Right cardiac atrium (tissue), 5 donors: ENCODE measurements around the gene CD300E. TPM values are rescaled to one million over a fixed set of nuclear protein-coding genes. Genes with fewer than 3 reads are reported as not detected.
A peak's percentile ranks its signal among the peaks of the same experiment; 100 is the strongest.

Experiments
- ATAC-seq, 2 donors: fragments of 200-7000 bp; cut with Tn5 transposase; one replicate each; pipeline versions ENCODE4 v1.8.0 to v1.9.1; 2020; ENCODE audit warnings: moderate library complexity in 2 of 2, mild to moderate bottlenecking in 1 of 2
- DNase-seq, 3 donors: peaks; one replicate each; pipeline ENCODE4 v3.0.0-alpha.2; 2020
- H3K27ac ChIP-seq: one replicate; pipeline ENCODE4 v1.5.1; 2013; ENCODE audit warnings: mild to moderate bottlenecking, low read length, control low read depth, moderate library complexity
- H3K27me3 ChIP-seq: one replicate; pipeline ENCODE4 v1.6.1; 2013; ENCODE audit not compliant: control insufficient read depth, insufficient read depth
- H3K4me1 ChIP-seq: one replicate; pipeline ENCODE4 v1.6.1; 2013; ENCODE audit warnings: low read length; ENCODE audit not compliant: control insufficient read depth, insufficient read depth
- H3K4me3 ChIP-seq: one replicate; pipeline ENCODE4 v1.5.1; 2013; ENCODE audit warnings: low read length, control low read depth
- H3K9me3 ChIP-seq: one replicate; pipeline ENCODE4 v1.6.1; 2013; ENCODE audit warnings: low read length; ENCODE audit not compliant: control insufficient read depth
- WGBS: extraction: QIAGEN DNeasy Blood & Tissue Kit; methylation state at CpG from one replicate; pipeline ENCODE4 v1.1.7; 2013; 5-methylcytosine and 5-hydroxymethylcytosine counted together
- intact Hi-C, 4 donors: fragments of 100-400 bp; cut with DNase I; formaldehyde crosslinking; loops; one replicate each; pipeline versions ENCODE4 v1.11.0 to v1.14.0; 2022 to 2023
- polyA plus RNA-seq: library from polyadenylated mRNA; stranded (reverse); fragments of 200-250 nt; gene quantifications from one replicate; pipeline ENCODE4 v1.2.3, GENCODE V29; 2013
- total RNA-seq, 4 donors: library from RNA; stranded (reverse); fragmentation: NEBNext Ultra II Directional; extraction: Animal tissue kit (Norgen Biotek cat#: 25700); gene quantifications; one replicate each; pipeline ENCODE4 v1.2.1, GENCODE V29; 2021
- donor health status: healthy with polysubstance abuse.
- donor health status: DM: no; HTN: yes; CAD: no.
- donor health status: DM: no; HTN: no; CAD: no.
- donor health status: DM: no; HTN: yes; CAD: no; lungs with severe emphysema.
- donor health status: DM: yes; HTN: yes; CAD: no.

CD300E gene
- total and polyA plus RNA-seq, 5 donors: 0.38 to 0.94 (median 0.59) TPM

- H3K4me1 ChIP-seq: no peaks in the 10 kb centered on the region
- H3K9me3 ChIP-seq: no peaks in the 10 kb centered on the region
- 92% methylated on average over 3 of the region's 3 CpGs for WGBS
- no peak for ATAC-seq
- no peak overlapping the region for H3K27ac ChIP-seq
- DNase-seq: no peak
- H3K27me3 ChIP-seq: no peaks in the 10 kb centered on the region
- H3K4me3 ChIP-seq: no peak overlapping the region
- intact Hi-C loops: no loop called here
Observed at GRCh38 chr17:74608511-74608910, 15.0 kb downstream of the CD300E start.

DNA sequence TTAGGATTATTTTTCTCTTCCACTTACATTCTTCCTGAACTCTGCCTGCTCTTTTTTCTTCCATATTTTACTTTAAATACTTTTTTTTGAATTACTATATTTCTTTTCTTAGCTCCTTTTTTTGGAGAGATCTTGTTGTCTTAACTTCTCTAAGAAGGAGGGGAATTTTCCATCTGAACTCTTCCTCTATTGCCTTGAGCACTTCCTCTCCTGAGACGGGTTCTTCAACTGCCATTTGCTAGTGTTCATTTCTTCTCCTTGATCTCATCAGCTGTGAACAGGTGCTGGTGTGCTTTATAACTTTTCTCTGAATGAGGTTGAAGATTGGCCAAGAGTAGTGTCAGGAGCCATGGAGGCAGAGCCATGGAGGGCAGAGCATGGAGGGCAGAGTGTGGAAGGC, 16.3 kb downstream of the CD300E start:
- H3K27me3 ChIP-seq: no peaks in the 10 kb centered on the region
- intact Hi-C loops: no loop called here
- WGBS: 58% methylated on average over 1 of the region's 1 CpG

GRCh38 chr17:74606050-74606449, 17.5 kb downstream of the CD300E start:
- intact Hi-C loops: no loop called here

More for the DNA sequence above, 16.3 kb downstream of the CD300E start:
- H3K4me3 ChIP-seq: no peak overlapping the region
- DNase-seq (no peak), ATAC-seq (no peak)
- H3K27ac ChIP-seq: no peak overlapping the region
- no peaks in the 10 kb centered on the region for H3K4me1 ChIP-seq
- H3K9me3 ChIP-seq: no peaks in the 10 kb centered on the region

GRCh38 chr17:74605361-74605760, 18.2 kb downstream of the CD300E start:
- DNase-seq (peak; percentile 78 to 81 (median 79)), ATAC-seq (peak; percentile 54 to 69)
- intact Hi-C loops: no loop called here
- Histone ChIP-seq H3K27me3 (no peaks in the 10 kb centered on the region), H3K4me1 (no peaks in the 10 kb centered on the region), H3K27ac (no peak overlapping the region), H3K9me3 (no peaks in the 10 kb centered on the region), H3K4me3 (no peak overlapping the region)
- 37% methylated on average over 10 of the region's 10 CpGs for WGBS

More at GRCh38 chr17:74606050-74606449, 17.5 kb downstream of the CD300E start:
- WGBS: 80% methylated on average over 8 of the region's 8 CpGs
- Histone ChIP-seq H3K27ac (no peak overlapping the region), H3K4me3 (no peak overlapping the region), H3K4me1 (no peaks in the 10 kb centered on the region), H3K27me3 (no peaks in the 10 kb centered on the region), H3K9me3 (no peaks in the 10 kb centered on the region)
- no peak for DNase-seq
- ATAC-seq: no peak

GRCh38 chr17:74604761-74605160, 18.8 kb downstream of the CD300E start:
- Histone ChIP-seq H3K27me3 (no peaks in the 10 kb centered on the region), H3K4me1 (no peaks in the 10 kb centered on the region), H3K4me3 (no peak overlapping the region), H3K27ac (no peak overlapping the region), H3K9me3 (no peaks in the 10 kb centered on the region)
- intact Hi-C loops: no loop called here
- DNase-seq (peak in 1 of 3 donors; percentile 36), ATAC-seq (no peak)
- WGBS: 76% methylated on average over 10 of the region's 10 CpGs

GRCh38 chr17:74604200-74604599, 19.3 kb downstream of the CD300E start:
- intact Hi-C loops: no loop called here
- ATAC-seq: no peak
- no peak overlapping the region for H3K27ac ChIP-seq
- WGBS: 83% methylated on average over 6 of the region's 6 CpGs
- no peak for DNase-seq
- H3K4me1 ChIP-seq: no peaks in the 10 kb centered on the region
- no peaks in the 10 kb centered on the region for H3K27me3 ChIP-seq
- no peak overlapping the region for H3K4me3 ChIP-seq
- H3K9me3 ChIP-seq: no peaks in the 10 kb centered on the region

- intact Hi-C loops: no loop called here
Observed at GRCh38 chr17:74603746-74604145, 19.8 kb downstream of the CD300E start.

GRCh38 chr17:74603037-74603635, 20.4 kb downstream of the CD300E start:
- H3K27me3 ChIP-seq: no peaks in the 10 kb centered on the region
- intact Hi-C loops: no loop called here

More at GRCh38 chr17:74603746-74604145, 19.8 kb downstream of the CD300E start:
- no peaks in the 10 kb centered on the region for H3K9me3 ChIP-seq
- no peaks in the 10 kb centered on the region for H3K4me1 ChIP-seq
- no peak overlapping the region for H3K4me3 ChIP-seq
- H3K27me3 ChIP-seq: no peaks in the 10 kb centered on the region
- no peak for DNase-seq
- ATAC-seq: no peak
- WGBS: 74% methylated on average over 5 of the region's 5 CpGs
- H3K27ac ChIP-seq: no peak overlapping the region

DNA sequence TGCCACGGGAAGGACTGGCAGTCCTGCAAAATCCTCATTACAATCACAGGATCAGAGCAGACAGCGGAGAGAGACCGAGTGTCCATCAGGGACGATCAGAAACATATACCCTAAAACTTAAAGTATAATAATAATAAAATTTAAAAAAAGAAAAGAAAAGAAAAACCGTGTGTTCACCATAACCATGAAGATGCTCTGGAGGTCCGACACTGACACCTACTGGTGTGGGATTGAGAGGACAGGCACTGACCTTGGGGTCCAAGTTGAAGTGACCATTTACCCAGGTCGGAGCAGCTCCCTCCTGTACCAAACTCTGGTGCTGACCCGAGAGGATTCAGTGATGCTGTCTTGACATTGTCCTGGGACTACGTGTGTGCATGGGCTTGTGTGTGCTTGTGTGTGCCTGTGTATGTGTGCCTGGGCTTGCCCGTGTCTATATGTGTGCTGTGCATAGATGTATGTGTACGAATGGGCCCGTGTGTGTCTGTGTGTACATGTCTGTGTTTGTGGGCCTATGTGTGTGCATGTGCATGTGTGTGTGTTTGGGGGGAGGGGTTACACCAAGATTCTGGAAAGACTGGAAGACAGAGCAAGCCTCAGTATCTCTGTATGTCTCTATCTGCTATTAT, 21.5 kb downstream of the CD300E start:
- DNase-seq (no peak), ATAC-seq (no peak)
- no peaks in the 10 kb centered on the region for H3K27me3 ChIP-seq
- H3K27ac ChIP-seq: no peak overlapping the region
- H3K4me1 ChIP-seq: no peaks in the 10 kb centered on the region
- 43% methylated on average over 12 of the region's 12 CpGs for WGBS
- no peaks in the 10 kb centered on the region for H3K9me3 ChIP-seq
- intact Hi-C loops: no loop called here
- no peak overlapping the region for H3K4me3 ChIP-seq

More at GRCh38 chr17:74603037-74603635, 20.4 kb downstream of the CD300E start:
- Histone ChIP-seq H3K27ac (no peak overlapping the region), H3K4me3 (no peak overlapping the region), H3K9me3 (no peaks in the 10 kb centered on the region), H3K4me1 (no peaks in the 10 kb centered on the region)
- 59% methylated on average over 6 of the region's 6 CpGs for WGBS
- ATAC-seq (no peak), DNase-seq (no peak)

DNA sequence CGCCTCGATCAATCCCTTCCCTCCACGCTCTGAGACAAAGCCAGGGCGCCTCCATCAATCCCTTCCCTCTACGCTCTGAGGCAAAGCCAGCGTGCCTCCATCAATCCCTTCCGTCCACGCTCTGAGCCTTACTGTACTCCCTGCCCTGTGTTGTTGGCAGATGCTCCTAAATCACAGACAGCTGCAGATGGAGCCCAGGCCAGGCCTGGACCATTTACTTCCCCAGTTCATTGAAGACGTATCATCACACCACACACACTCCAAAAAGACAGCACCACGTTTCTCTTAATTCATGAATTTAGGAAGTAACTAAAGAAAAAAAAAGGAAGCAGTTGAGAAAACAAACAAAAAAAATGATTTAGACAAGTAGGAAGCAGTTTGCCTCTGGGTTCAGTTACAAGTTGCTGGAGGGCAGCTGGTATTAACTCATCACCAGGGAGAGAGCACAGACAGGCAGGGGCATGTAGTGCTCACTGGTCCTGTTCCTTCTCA, 24.0 kb downstream of the CD300E start:
- intact Hi-C loops: no loop called here
- DNase-seq: no peak
- no peaks in the 10 kb centered on the region for H3K27me3 ChIP-seq
- no peak overlapping the region for H3K27ac ChIP-seq
- WGBS: 28% methylated on average over 10 of the region's 10 CpGs
- ATAC-seq: peak in 1 of 2 donors; percentile 34
- H3K9me3 ChIP-seq: no peaks in the 10 kb centered on the region
- H3K4me1 ChIP-seq: no peaks in the 10 kb centered on the region
- H3K4me3 ChIP-seq: no peak overlapping the region

DNA sequence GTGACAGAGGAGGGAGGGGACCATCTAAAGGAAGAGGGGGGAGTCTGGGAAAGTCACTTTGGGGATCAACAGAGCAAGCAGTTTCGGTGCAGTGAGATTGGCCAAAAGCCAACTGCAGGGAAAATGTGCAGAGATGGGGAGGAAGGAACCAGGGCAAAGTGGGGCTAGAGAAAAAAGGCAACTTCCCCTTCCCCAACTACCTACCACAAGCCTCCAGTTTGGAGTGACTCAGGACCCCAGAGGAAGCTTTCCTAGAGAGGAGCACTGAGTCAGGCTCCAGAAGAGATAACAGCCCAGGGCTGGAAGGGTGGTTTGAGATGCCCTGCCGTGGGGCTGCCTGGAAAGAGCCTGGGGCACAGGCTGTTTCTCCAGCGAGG, 24.5 kb downstream of the CD300E start:
- Histone ChIP-seq H3K27me3 (no peaks in the 10 kb centered on the region), H3K4me1 (no peaks in the 10 kb centered on the region), H3K4me3 (no peak overlapping the region), H3K9me3 (no peaks in the 10 kb centered on the region), H3K27ac (no peak overlapping the region)
- WGBS: 12% methylated on average over 3 of the region's 3 CpGs
- ATAC-seq: no peak
- no peak for DNase-seq
- intact Hi-C loops: no loop called here
